IPS-NIHi11 (cell line): Measurements from ENCODE around the gene HLA-E.

ENCODE experiments used
- DNase-seq: peaks from one replicate; pipeline ENCODE4 v3.0.0; 2012; ENCODE audit warnings: mixed read lengths, low spot score

The HLA-E gene

GRCh38 chr6:30541515-30542403, 52.5 kb downstream of the HLA-E start:
- DNase-seq: peak; percentile 81

- no peak for DNase-seq
These were observed 53.1 kb downstream of the HLA-E start for GRCh38 chr6:30542404-30542725.

- DNase-seq: no peak
These were observed 53.6 kb downstream of the HLA-E start for GRCh38 chr6:30542915-30543314.
